Adrenal gland (tissue), 5 donors: Measurements from ENCODE around the gene AMPD3.

ENCODE experiments used
- POLR2A ChIP-seq, 2 donors: fragments of 450-650 bp; IDR thresholded peaks; one replicate each; pipeline ENCODE4 v1.6.1; 2017; ENCODE audit warnings: antibody characterized with exemption in 2 of 2, mild to moderate bottlenecking in 2 of 2, moderate library complexity in 1 of 2
- TF ChIP-seq, protein P1 (sequence below), 6 experiments: fragments of 450-650 bp in 4 of 6; fragments of 200-600 bp in 2 of 6; sonication (generic) in 1 of 6; IDR thresholded peaks; 1 replicate in 5 of 6; 2 replicates in 1 of 6; pipeline versions ENCODE4 v1.5.1 to v1.8.0; 2016 to 2021; ENCODE audit warnings: antibody characterized with exemption in 6 of 6, mild to moderate bottlenecking in 2 of 6, moderate library complexity in 1 of 6
- donor health status: DM: no; HTN: no; CAD: no.

DNA sequence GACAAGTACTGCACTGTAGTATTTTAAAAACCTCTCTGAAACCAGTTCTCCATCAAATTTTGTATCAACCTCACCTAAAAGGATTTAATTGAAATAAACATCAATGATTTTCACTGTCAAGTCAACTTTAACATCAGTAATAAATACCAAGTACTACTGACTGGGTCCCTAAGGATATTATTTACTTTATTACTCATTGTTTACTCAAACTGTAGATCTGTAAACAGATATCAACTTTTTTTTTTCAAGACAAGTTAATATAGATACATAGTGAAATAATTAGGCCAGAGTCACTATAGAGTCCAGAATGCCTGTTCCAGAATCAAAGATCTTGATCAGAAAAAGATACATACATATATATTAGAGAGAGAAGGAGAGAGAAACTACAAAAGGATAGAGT is 84.3 kb downstream of the AMPD3 start:
- TF ChIP-seq, protein P1, sequence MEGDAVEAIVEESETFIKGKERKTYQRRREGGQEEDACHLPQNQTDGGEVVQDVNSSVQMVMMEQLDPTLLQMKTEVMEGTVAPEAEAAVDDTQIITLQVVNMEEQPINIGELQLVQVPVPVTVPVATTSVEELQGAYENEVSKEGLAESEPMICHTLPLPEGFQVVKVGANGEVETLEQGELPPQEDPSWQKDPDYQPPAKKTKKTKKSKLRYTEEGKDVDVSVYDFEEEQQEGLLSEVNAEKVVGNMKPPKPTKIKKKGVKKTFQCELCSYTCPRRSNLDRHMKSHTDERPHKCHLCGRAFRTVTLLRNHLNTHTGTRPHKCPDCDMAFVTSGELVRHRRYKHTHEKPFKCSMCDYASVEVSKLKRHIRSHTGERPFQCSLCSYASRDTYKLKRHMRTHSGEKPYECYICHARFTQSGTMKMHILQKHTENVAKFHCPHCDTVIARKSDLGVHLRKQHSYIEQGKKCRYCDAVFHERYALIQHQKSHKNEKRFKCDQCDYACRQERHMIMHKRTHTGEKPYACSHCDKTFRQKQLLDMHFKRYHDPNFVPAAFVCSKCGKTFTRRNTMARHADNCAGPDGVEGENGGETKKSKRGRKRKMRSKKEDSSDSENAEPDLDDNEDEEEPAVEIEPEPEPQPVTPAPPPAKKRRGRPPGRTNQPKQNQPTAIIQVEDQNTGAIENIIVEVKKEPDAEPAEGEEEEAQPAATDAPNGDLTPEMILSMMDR (IDR thresholded peaks at IDR 0.05): no peak
- no peak for TF ChIP-seq POLR2A (IDR thresholded peaks at IDR 0.05)
